Parathyroid adenoma (tissue), 2 donors: ENCODE measurements around the gene TAC3.

ENCODE experiments used
- H2AFZ ChIP-seq: fragments of 300-600 bp; sonication (generic); one replicate; pipeline ENCODE4 v1.7.0; 2017; ENCODE audit warnings: antibody characterized with exemption, mild to moderate bottlenecking
- H3K27ac ChIP-seq: fragments of 300-600 bp; sonication (generic); one replicate; pipeline ENCODE4 v1.7.0; 2017
- H3K27me3 ChIP-seq: fragments of 300-600 bp; sonication (generic); one replicate; pipeline ENCODE4 v1.7.0; 2017; ENCODE audit warnings: low read length; ENCODE audit not compliant: control insufficient read depth, insufficient read depth
- H3K36me3 ChIP-seq: fragments of 300-600 bp; sonication (generic); one replicate; pipeline ENCODE4 v1.7.0; 2017; ENCODE audit warnings: low read length; ENCODE audit not compliant: control insufficient read depth, insufficient read depth
- H3K4me1 ChIP-seq: fragments of 300-600 bp; sonication (generic); one replicate; pipeline ENCODE4 v1.7.0; 2017; ENCODE audit warnings: control low read depth
- H3K4me2 ChIP-seq: fragments of 300-600 bp; sonication (generic); one replicate; pipeline ENCODE4 v1.7.0; 2017; ENCODE audit warnings: low read length
- H3K4me3 ChIP-seq: fragments of 300-600 bp; sonication (generic); one replicate; pipeline ENCODE4 v1.7.0; 2017; ENCODE audit warnings: low read depth, low read length
- H3K79me2 ChIP-seq: fragments of 300-600 bp; sonication (generic); one replicate; pipeline ENCODE4 v1.7.0; 2017; ENCODE audit warnings: control low read depth
- H3K9ac ChIP-seq: fragments of 300-600 bp; sonication (generic); one replicate; pipeline ENCODE4 v1.7.0; 2017; ENCODE audit warnings: mild to moderate bottlenecking
- H3K9me3 ChIP-seq: fragments of 300-600 bp; sonication (generic); one replicate; pipeline ENCODE4 v1.7.0; 2017; ENCODE audit warnings: low read length; ENCODE audit not compliant: control insufficient read depth
- CTCF ChIP-seq: fragments of 300-600 bp; sonication (generic); IDR thresholded peaks from one replicate; pipeline ENCODE4 v1.7.0; 2017; ENCODE audit warnings: antibody characterized with exemption, mild to moderate bottlenecking
- donor health status: primary hyperparathyroidism.

Gene TAC3

GRCh38 chr12:57039016-57039798 lies 22.9 kb upstream of the TAC3 start:
- Histone ChIP-seq H3K4me3 (no peak overlapping the region), H3K27ac (no peak overlapping the region), H3K79me2 (no peaks in the 10 kb centered on the region), H3K27me3 (no peaks in the 10 kb centered on the region), H3K36me3 (no peaks in the 10 kb centered on the region), H3K9ac (no peak overlapping the region), H3K4me2 (no peak overlapping the region), H3K4me1 (no peaks in the 10 kb centered on the region), H2AFZ (no peak overlapping the region), H3K9me3 (no peaks in the 10 kb centered on the region)
- no peak for TF ChIP-seq CTCF

- Histone ChIP-seq H2AFZ (no peak overlapping the region), H3K27me3 (no peaks in the 10 kb centered on the region), H3K4me1 (no peaks in the 10 kb centered on the region), H3K4me2 (no peak overlapping the region), H3K9ac (no peak overlapping the region), H3K9me3 (no peaks in the 10 kb centered on the region), H3K79me2 (no peaks in the 10 kb centered on the region), H3K36me3 (no peaks in the 10 kb centered on the region), H3K27ac (no peak overlapping the region), H3K4me3 (no peak overlapping the region)
- no peak for TF ChIP-seq CTCF
Observed at GRCh38 chr12:57037264-57037663, 20.9 kb upstream of the TAC3 start.

- H3K27me3 ChIP-seq: no peaks in the 10 kb centered on the region
- TF ChIP-seq CTCF: no peak
- no peaks in the 10 kb centered on the region for H3K79me2 ChIP-seq
- H3K9ac ChIP-seq: no peak overlapping the region
- no peak overlapping the region for H3K4me3 ChIP-seq
- no peak overlapping the region for H3K4me2 ChIP-seq
- H3K4me1 ChIP-seq: no peaks in the 10 kb centered on the region
- H3K27ac ChIP-seq: no peak overlapping the region
- H3K9me3 ChIP-seq: no peaks in the 10 kb centered on the region
- H3K36me3 ChIP-seq: no peaks in the 10 kb centered on the region
- H2AFZ ChIP-seq: no peak overlapping the region
Observed at GRCh38 chr12:57033431-57033830, 17.1 kb upstream of the TAC3 start.

- H3K27me3 ChIP-seq: no peaks in the 10 kb centered on the region
- H3K27ac ChIP-seq: no peak overlapping the region
Observed at GRCh38 chr12:57031789-57032188, 15.5 kb upstream of the TAC3 start.

More at GRCh38 chr12:57031789-57032188, 15.5 kb upstream of the TAC3 start:
- no peak for TF ChIP-seq CTCF
- no peak overlapping the region for H3K4me2 ChIP-seq
- no peak overlapping the region for H3K4me3 ChIP-seq
- no peak overlapping the region for H3K9ac ChIP-seq
- no peak overlapping the region for H2AFZ ChIP-seq
- H3K36me3 ChIP-seq: no peaks in the 10 kb centered on the region
- no peaks in the 10 kb centered on the region for H3K79me2 ChIP-seq
- no peaks in the 10 kb centered on the region for H3K4me1 ChIP-seq
- no peaks in the 10 kb centered on the region for H3K9me3 ChIP-seq
